Endothelial cell of umbilical vein (primary cell): ENCODE measurements around the gene IST1.

Source experiments
- EZH2 ChIP-seq: IDR thresholded peaks from 2 replicates; pipeline ENCODE4 v1.6.1; 2012; ENCODE audit warnings: borderline replicate concordance, low read depth, mild to moderate bottlenecking, moderate library complexity, low read length, inconsistent platforms; ENCODE audit not compliant: severe bottlenecking
- POLR2A ChIP-seq: IDR thresholded peaks from 2 replicates; pipeline ENCODE4 v1.6.1; 2012; ENCODE audit warnings: low read depth, mild to moderate bottlenecking, control low read depth, low read length
- TF ChIP-seq, protein P1 (sequence below), 2 donors: IDR thresholded peaks; 1 replicate in 1 of 2; 2 replicates in 1 of 2; pipeline ENCODE4 v1.5.1; 2011; ENCODE audit warnings: low read length in 2 of 2, mild to moderate bottlenecking in 2 of 2, moderate library complexity in 2 of 2, control low read depth in 1 of 2, inconsistent platforms in 1 of 2, low read depth in 1 of 2; ENCODE audit not compliant: insufficient read depth in 1 of 2; ENCODE audit errors: extremely low read depth in 1 of 2

DNA sequence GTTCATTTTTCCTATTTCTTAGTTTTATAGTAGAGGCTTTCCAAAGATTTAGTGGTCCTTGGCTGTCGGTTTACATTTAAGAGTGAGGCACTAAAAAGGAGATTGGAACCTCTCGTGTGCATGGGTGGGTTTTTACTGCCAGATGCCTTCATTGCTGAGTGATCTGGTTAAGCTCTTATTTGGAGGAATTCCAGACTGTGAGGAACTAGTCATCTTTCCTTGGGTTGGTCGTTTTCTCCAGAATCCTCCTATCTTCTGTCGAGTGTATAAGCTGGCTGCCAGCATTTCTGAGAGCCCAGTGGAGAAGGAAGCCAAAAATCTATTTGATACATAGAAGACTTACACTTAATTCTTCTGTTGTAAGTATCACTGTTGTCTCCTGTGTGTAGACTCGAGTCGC is 22.6 kb downstream of the IST1 start:
- TF ChIP-seq, protein P1, sequence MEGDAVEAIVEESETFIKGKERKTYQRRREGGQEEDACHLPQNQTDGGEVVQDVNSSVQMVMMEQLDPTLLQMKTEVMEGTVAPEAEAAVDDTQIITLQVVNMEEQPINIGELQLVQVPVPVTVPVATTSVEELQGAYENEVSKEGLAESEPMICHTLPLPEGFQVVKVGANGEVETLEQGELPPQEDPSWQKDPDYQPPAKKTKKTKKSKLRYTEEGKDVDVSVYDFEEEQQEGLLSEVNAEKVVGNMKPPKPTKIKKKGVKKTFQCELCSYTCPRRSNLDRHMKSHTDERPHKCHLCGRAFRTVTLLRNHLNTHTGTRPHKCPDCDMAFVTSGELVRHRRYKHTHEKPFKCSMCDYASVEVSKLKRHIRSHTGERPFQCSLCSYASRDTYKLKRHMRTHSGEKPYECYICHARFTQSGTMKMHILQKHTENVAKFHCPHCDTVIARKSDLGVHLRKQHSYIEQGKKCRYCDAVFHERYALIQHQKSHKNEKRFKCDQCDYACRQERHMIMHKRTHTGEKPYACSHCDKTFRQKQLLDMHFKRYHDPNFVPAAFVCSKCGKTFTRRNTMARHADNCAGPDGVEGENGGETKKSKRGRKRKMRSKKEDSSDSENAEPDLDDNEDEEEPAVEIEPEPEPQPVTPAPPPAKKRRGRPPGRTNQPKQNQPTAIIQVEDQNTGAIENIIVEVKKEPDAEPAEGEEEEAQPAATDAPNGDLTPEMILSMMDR (IDR thresholded peaks at IDR 0.05; ENCODE audit: extremely low read depth in 1 of 2, insufficient read depth in 1 of 2, low read depth in 1 of 2, low read length in 2 of 2), result no peak
- TF ChIP-seq POLR2A (no peak), EZH2 (no peak)
